OCI-M1 (cell line): Measurements from ENCODE around the gene KIAA0586.
"Not testable (repeated sequence)": the region's sequence is repeated elsewhere in the genome, so short reads cannot be mapped to it uniquely, and the experiment has no call there.

Experiments
- DNase-seq: peaks from one replicate; lab custom pipeline; 2025; lab: John Stamatoyannopoulos, UW

The KIAA0586 gene

GRCh38 chr14:58549105-58549757, 121.7 kb downstream of the KIAA0586 start:
- no peak for DNase-seq

GRCh38 chr14:58553959-58554358, 126.4 kb downstream of the KIAA0586 start:
- no peak for DNase-seq

- DNase-seq: no peak
Observed at GRCh38 chr14:58555647-58556046, 128.1 kb downstream of the KIAA0586 start.

GRCh38 chr14:58557242-58557641, 129.7 kb downstream of the KIAA0586 start:
- DNase-seq: no peak

- DNase-seq: no peak
Observed at GRCh38 chr14:58560208-58560607, 132.7 kb downstream of the KIAA0586 start.

- DNase-seq: no peak
Observed at GRCh38 chr14:58562141-58562540, 134.6 kb downstream of the KIAA0586 start.

GRCh38 chr14:58563978-58564377, 136.5 kb downstream of the KIAA0586 start:
- DNase-seq: no peak

GRCh38 chr14:58565832-58566231, 138.3 kb downstream of the KIAA0586 start:
- DNase-seq: peak; percentile 13

- DNase-seq: no peak
Observed at GRCh38 chr14:58566979-58567378, 139.5 kb downstream of the KIAA0586 start.

- no peak for DNase-seq
Observed at GRCh38 chr14:58568322-58568721, 140.8 kb downstream of the KIAA0586 start.

GRCh38 chr14:58571256-58571655, 143.7 kb downstream of the KIAA0586 start:
- no peak for DNase-seq

- DNase-seq: no peak
Observed at GRCh38 chr14:58571769-58572472, 144.4 kb downstream of the KIAA0586 start.

- no peak for DNase-seq
Observed at GRCh38 chr14:58572473-58572853, 144.9 kb downstream of the KIAA0586 start.

GRCh38 chr14:58572863-58573262, 145.3 kb downstream of the KIAA0586 start:
- DNase-seq: no peak

- DNase-seq: no peak
Observed at GRCh38 chr14:58574623-58575022, 147.1 kb downstream of the KIAA0586 start.

- DNase-seq: no peak
Observed at GRCh38 chr14:58575956-58576355, 148.4 kb downstream of the KIAA0586 start.

- DNase-seq: not testable (repeated sequence)
Observed at GRCh38 chr14:58580035-58580434, 152.5 kb downstream of the KIAA0586 start.

GRCh38 chr14:58581389-58581788, 153.9 kb downstream of the KIAA0586 start:
- not testable (repeated sequence) for DNase-seq

- no peak for DNase-seq
Observed at GRCh38 chr14:58584383-58584782, 156.9 kb downstream of the KIAA0586 start.

- no peak for DNase-seq
Observed at GRCh38 chr14:58587271-58587670, 159.8 kb downstream of the KIAA0586 start.

- not testable (repeated sequence) for DNase-seq
Observed at GRCh38 chr14:58588321-58588720, 160.8 kb downstream of the KIAA0586 start.

GRCh38 chr14:58593977-58594376, 166.5 kb downstream of the KIAA0586 start:
- DNase-seq: no peak

GRCh38 chr14:58597041-58597440, 169.5 kb downstream of the KIAA0586 start:
- DNase-seq: no peak
